H9 (cell line): ENCODE measurements around the gene HBD. TPM values are rescaled to one million over a fixed set of nuclear protein-coding genes. Genes with fewer than 3 reads are reported as not detected.
"Not testable (repeated sequence)": the region's sequence is repeated elsewhere in the genome, so short reads cannot be mapped to it uniquely, and the experiment has no call there.

Experiments used
- DNase-seq: peaks from one replicate; pipeline ENCODE4 v3.0.0-alpha.2; 2017
- H2AFZ ChIP-seq: one replicate; pipeline ENCODE4 v1.6.1; 2013; ENCODE audit warnings: mild to moderate bottlenecking, low read length, control low read depth, moderate library complexity
- H2AK5ac ChIP-seq: 2 replicates; pipeline ENCODE4 v1.6.1; 2013; ENCODE audit warnings: low read length, control low read depth, mixed read lengths; ENCODE audit not compliant: insufficient read length
- H2BK120ac ChIP-seq: one replicate; pipeline ENCODE4 v1.6.1; 2013; ENCODE audit warnings: low read depth, mild to moderate bottlenecking, low read length, control low read depth, inconsistent platforms; ENCODE audit not compliant: poor library complexity, severe bottlenecking
- H2BK12ac ChIP-seq: 2 replicates; pipeline ENCODE4 v1.6.1; 2013; ENCODE audit warnings: low read length, control low read depth, mixed read lengths, low read depth; ENCODE audit not compliant: insufficient read length
- H2BK15ac ChIP-seq: 2 replicates; pipeline ENCODE4 v1.6.1; 2013; ENCODE audit warnings: low read depth, low read length, control low read depth
- H2BK20ac ChIP-seq: one replicate; pipeline ENCODE4 v1.6.1; 2013; ENCODE audit warnings: low read depth, mild to moderate bottlenecking, low read length, control low read depth, inconsistent platforms; ENCODE audit not compliant: poor library complexity, severe bottlenecking
- H2BK5ac ChIP-seq: 2 replicates; pipeline ENCODE4 v1.6.1; 2013; ENCODE audit warnings: low read length, control low read depth, mixed read lengths; ENCODE audit not compliant: insufficient read length
- H3K14ac ChIP-seq: 2 replicates; pipeline ENCODE4 v1.6.1; 2013; ENCODE audit warnings: low read length, control low read depth; ENCODE audit not compliant: insufficient read depth
- H3K18ac ChIP-seq: 2 replicates; pipeline ENCODE4 v1.6.1; 2013; ENCODE audit warnings: low read depth, mild to moderate bottlenecking, mixed read lengths, low read length, control low read depth; ENCODE audit not compliant: insufficient read length
- H3K23ac ChIP-seq: 2 replicates; pipeline ENCODE4 v1.6.1; 2013; ENCODE audit warnings: low read length, control low read depth, mixed read lengths, low read depth; ENCODE audit not compliant: insufficient read length
- H3K23me2 ChIP-seq: 2 replicates; pipeline ENCODE4 v1.6.1; 2013; ENCODE audit warnings: low read depth, mild to moderate bottlenecking, mixed read lengths, low read length, control low read depth; ENCODE audit not compliant: insufficient read length, poor library complexity, severe bottlenecking
- H3K27ac ChIP-seq: 2 replicates; pipeline ENCODE4 v1.5.1; 2013; ENCODE audit warnings: low read length, control low read depth, mixed read lengths, low read depth; ENCODE audit not compliant: insufficient read length
- H3K27me3 ChIP-seq: 2 replicates; pipeline ENCODE4 v1.6.1; 2013; ENCODE audit warnings: low read length, control low read depth, inconsistent platforms; ENCODE audit not compliant: insufficient read depth
- H3K4ac ChIP-seq: 2 replicates; pipeline ENCODE4 v1.6.1; 2013; ENCODE audit warnings: low read depth, mild to moderate bottlenecking, control low read depth, inconsistent platforms, low read length, moderate library complexity
- H3K4me1 ChIP-seq: 2 replicates; pipeline ENCODE4 v1.6.1; 2013; ENCODE audit warnings: low read length, control low read depth, inconsistent platforms; ENCODE audit not compliant: insufficient read depth
- H3K4me2 ChIP-seq: 2 replicates; pipeline ENCODE4 v1.6.1; 2013; ENCODE audit warnings: low read length, control low read depth, mixed read lengths; ENCODE audit not compliant: insufficient read length, insufficient read depth
- H3K56ac ChIP-seq: 2 replicates; pipeline ENCODE4 v1.6.1; 2013; ENCODE audit warnings: low read depth, mild to moderate bottlenecking, mixed read lengths, low read length, control low read depth; ENCODE audit not compliant: insufficient read length
- H3K79me1 ChIP-seq: 2 replicates; pipeline ENCODE4 v1.6.1; 2013; ENCODE audit warnings: low read depth, mild to moderate bottlenecking, moderate library complexity, low read length, control low read depth, inconsistent platforms; ENCODE audit not compliant: insufficient read depth, poor library complexity, severe bottlenecking
- H3K79me2 ChIP-seq: 2 replicates; pipeline ENCODE4 v1.6.1; 2013; ENCODE audit warnings: low read length, control low read depth, inconsistent platforms; ENCODE audit not compliant: insufficient read depth
- H3K9ac ChIP-seq: 2 replicates; pipeline ENCODE4 v1.6.1; 2013; ENCODE audit warnings: low read length, control low read depth, mixed read lengths; ENCODE audit not compliant: insufficient read length; ENCODE audit errors: extremely low read depth
- H3K9me3 ChIP-seq: one replicate; pipeline ENCODE4 v1.6.1; 2013; ENCODE audit warnings: low read depth, low read length, inconsistent platforms; ENCODE audit not compliant: control insufficient read depth
- H3T11ph ChIP-seq: one replicate; pipeline ENCODE4 v1.6.1; 2013; ENCODE audit warnings: mild to moderate bottlenecking, low read length, control low read depth, inconsistent platforms
- H4K20me1 ChIP-seq: one replicate; pipeline ENCODE4 v1.6.1; 2013; ENCODE audit not compliant: control insufficient read depth, insufficient read length, insufficient read depth
- H4K5ac ChIP-seq: 2 replicates; pipeline ENCODE4 v1.6.1; 2013; ENCODE audit warnings: low read depth, mild to moderate bottlenecking, mixed read lengths, low read length, control low read depth; ENCODE audit not compliant: insufficient read length
- H4K8ac ChIP-seq: replicated peaks from 2 replicates; pipeline ENCODE4 v1.6.1; 2013; ENCODE audit warnings: low read length, control low read depth, mixed read lengths, low read depth; ENCODE audit not compliant: insufficient read length
- H4K91ac ChIP-seq: 2 replicates; pipeline ENCODE4 v1.6.1; 2013; ENCODE audit warnings: low read depth, mild to moderate bottlenecking, moderate library complexity, mixed read lengths, low read length, control low read depth; ENCODE audit not compliant: insufficient read length
- H3K27ac Mint-ChIP-seq, 3 experiments: 2 replicates in 2 of 3; 3 replicates in 1 of 3; pipeline ENCODE4 v1.8.0; 2020 to 2021; ENCODE audit warnings: mixed read lengths in 3 of 3, mild to moderate bottlenecking in 1 of 3, moderate library complexity in 1 of 3
- H3K27me3 Mint-ChIP-seq: 2 replicates; pipeline ENCODE4 v1.8.0; 2021; ENCODE audit warnings: low read depth, mild to moderate bottlenecking, moderate library complexity, mixed read lengths
- H3K36me3 Mint-ChIP-seq, 3 experiments: 2 replicates in 2 of 3; 3 replicates in 1 of 3; pipeline ENCODE4 v1.8.0; 2020 to 2021; ENCODE audit warnings: low read depth in 3 of 3, mixed read lengths in 3 of 3; ENCODE audit not compliant: insufficient read depth in 1 of 3
- H3K4me1 Mint-ChIP-seq, 2 experiments: 2 replicates each; pipeline ENCODE4 v1.8.0; 2020; ENCODE audit warnings: mixed read lengths in 2 of 2
- H3K4me3 Mint-ChIP-seq, 2 experiments: 2 replicates in 1 of 2; 3 replicates in 1 of 2; pipeline ENCODE4 v1.8.0; 2020 to 2021; ENCODE audit warnings: mild to moderate bottlenecking in 2 of 2, mixed read lengths in 2 of 2, moderate library complexity in 1 of 2
- H3K9me3 Mint-ChIP-seq, 2 experiments: 2 replicates in 1 of 2; 3 replicates in 1 of 2; pipeline ENCODE4 v1.8.0; 2020; ENCODE audit warnings: mild to moderate bottlenecking in 2 of 2, mixed read lengths in 2 of 2, moderate library complexity in 1 of 2
- WGBS: extraction: QIAGEN DNeasy Blood & Tissue Kit; methylation state at CpG from one replicate; pipeline ENCODE4 v1.1.7; 2013; ENCODE audit warnings: missing lambda C conversion rate, low lambda C conversion rate, mixed read lengths; ENCODE audit not compliant: insufficient read length; ENCODE audit errors: extremely low coverage; 5-methylcytosine and 5-hydroxymethylcytosine counted together
- total RNA-seq: library from RNA; stranded (reverse); gene quantifications from 2 replicates; pipeline ENCODE4 v1.2.1, GENCODE V29; 2021

The HBD gene
- total RNA-seq, 1 experiment from 2014 or later = not detected

DNA sequence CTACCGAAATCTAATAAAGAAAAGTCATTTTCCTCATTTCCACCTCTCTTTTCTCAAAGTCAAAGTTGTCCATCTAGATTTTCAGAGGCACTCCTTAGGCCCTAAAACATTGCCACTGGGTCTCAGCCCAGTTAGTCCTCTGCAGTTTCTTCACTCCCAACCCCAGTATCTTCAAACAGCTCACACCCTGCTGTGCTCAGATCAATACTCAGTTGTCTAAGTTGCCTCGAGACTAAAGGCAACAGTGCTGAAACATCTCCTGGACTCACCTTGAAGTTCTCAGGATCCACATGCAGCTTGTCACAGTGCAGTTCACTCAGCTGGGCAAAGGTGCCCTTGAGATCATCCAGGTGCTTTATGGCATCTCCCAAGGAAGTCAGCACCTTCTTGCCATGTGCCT lies 19.7 kb upstream of the HBD start:
- not testable (repeated sequence) for H3K18ac ChIP-seq, H3K4me3 Mint-ChIP-seq, H3K79me1 ChIP-seq, H4K5ac ChIP-seq, H3K4me2 ChIP-seq, H2BK5ac ChIP-seq, H4K91ac ChIP-seq, H3K36me3 Mint-ChIP-seq, H3K4me1 ChIP-seq, H3K9me3 ChIP-seq, H2AK5ac ChIP-seq, H2BK120ac ChIP-seq, H2BK15ac ChIP-seq, H2BK20ac ChIP-seq, H3K14ac ChIP-seq, DNase-seq, H3K79me2 ChIP-seq, H3T11ph ChIP-seq, H3K56ac ChIP-seq, H3K9me3 Mint-ChIP-seq, H2BK12ac ChIP-seq, H4K20me1 ChIP-seq, H3K27ac Mint-ChIP-seq, H3K27ac ChIP-seq, H3K4ac ChIP-seq, H2AFZ ChIP-seq, H3K23ac ChIP-seq, H3K23me2 ChIP-seq, H3K9ac ChIP-seq, H3K27me3 ChIP-seq, H4K8ac ChIP-seq
- peaks cover 22% of the 10 kb centered on the region in 2 experiments for H3K4me1 Mint-ChIP-seq
- peaks cover 38% of the 10 kb centered on the region for H3K27me3 Mint-ChIP-seq
- WGBS = no CpG with 5 or more reads among the region's 2 CpGs

- H3K79me1 ChIP-seq, H4K5ac ChIP-seq, H3K4me2 ChIP-seq, H3K4me1 ChIP-seq, H2BK12ac ChIP-seq, H3K36me3 Mint-ChIP-seq, H3K9me3 Mint-ChIP-seq, H2AFZ ChIP-seq, H2BK120ac ChIP-seq, H3K9ac ChIP-seq, H2BK5ac ChIP-seq, H3K27ac ChIP-seq, H3K4ac ChIP-seq, H2BK15ac ChIP-seq, H4K8ac ChIP-seq, H3K56ac ChIP-seq, H3T11ph ChIP-seq, H3K27me3 ChIP-seq, H2BK20ac ChIP-seq, H3K27ac Mint-ChIP-seq, H3K79me2 ChIP-seq, H4K91ac ChIP-seq, H3K18ac ChIP-seq, H3K4me3 Mint-ChIP-seq, H3K23ac ChIP-seq, H3K9me3 ChIP-seq, DNase-seq, H2AK5ac ChIP-seq, H4K20me1 ChIP-seq, H3K14ac ChIP-seq, H3K23me2 ChIP-seq: not testable (repeated sequence)
- peaks cover 36% of the 10 kb centered on the region for H3K27me3 Mint-ChIP-seq
- peaks cover 16 to 17% of the 10 kb centered on the region in 2 experiments for H3K4me1 Mint-ChIP-seq
- whole genome bisulfite sequencing = no CpG with 5 or more reads among the region's 5 CpGs
Observed at GRCh38 chr11:5253440-5253839, 19.2 kb upstream of the HBD start.
